Activated naive CD8-positive, alpha-beta T cell treated with anti-CD3 and anti-CD28 coated beads for 36 hours (primary cell): ENCODE measurements around the gene GPR137B. TPM values are rescaled to one million over a fixed set of nuclear protein-coding genes. Genes with fewer than 3 reads are reported as not detected.
"Not testable (repeated sequence)": the region's sequence is repeated elsewhere in the genome, so short reads cannot be mapped to it uniquely, and the experiment has no call there.

ENCODE experiments used
- DNase-seq: peaks from one replicate; pipeline ENCODE4 v3.0.0; 2021
- H3K27ac Mint-ChIP-seq: one replicate; pipeline ENCODE4 v1.8.0; 2022; ENCODE audit warnings: mild to moderate bottlenecking, moderate library complexity, mixed read lengths
- H3K27me3 Mint-ChIP-seq: one replicate; pipeline ENCODE4 v1.8.0; 2022; ENCODE audit warnings: mild to moderate bottlenecking, mixed read lengths
- H3K36me3 Mint-ChIP-seq: one replicate; pipeline ENCODE4 v1.8.0; 2021; ENCODE audit warnings: mild to moderate bottlenecking, mixed read lengths
- H3K4me1 Mint-ChIP-seq: one replicate; pipeline ENCODE4 v1.8.0; 2021; ENCODE audit warnings: mixed read lengths
- H3K4me3 Mint-ChIP-seq: one replicate; pipeline ENCODE4 v1.8.0; 2022; ENCODE audit warnings: mild to moderate bottlenecking, moderate library complexity, mixed read lengths
- H3K9me3 Mint-ChIP-seq: one replicate; pipeline ENCODE4 v1.8.0; 2022; ENCODE audit warnings: mixed read lengths
- total RNA-seq, 2 experiments: library from RNA; stranded (reverse); gene quantifications; one replicate each; pipeline ENCODE4 v1.2.3, GENCODE V29; 2021

GPR137B gene, protein sequence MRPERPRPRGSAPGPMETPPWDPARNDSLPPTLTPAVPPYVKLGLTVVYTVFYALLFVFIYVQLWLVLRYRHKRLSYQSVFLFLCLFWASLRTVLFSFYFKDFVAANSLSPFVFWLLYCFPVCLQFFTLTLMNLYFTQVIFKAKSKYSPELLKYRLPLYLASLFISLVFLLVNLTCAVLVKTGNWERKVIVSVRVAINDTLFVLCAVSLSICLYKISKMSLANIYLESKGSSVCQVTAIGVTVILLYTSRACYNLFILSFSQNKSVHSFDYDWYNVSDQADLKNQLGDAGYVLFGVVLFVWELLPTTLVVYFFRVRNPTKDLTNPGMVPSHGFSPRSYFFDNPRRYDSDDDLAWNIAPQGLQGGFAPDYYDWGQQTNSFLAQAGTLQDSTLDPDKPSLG
- 1 to 10 TPM; 4.6 to 4.7 TPM for total RNA-seq

DNA sequence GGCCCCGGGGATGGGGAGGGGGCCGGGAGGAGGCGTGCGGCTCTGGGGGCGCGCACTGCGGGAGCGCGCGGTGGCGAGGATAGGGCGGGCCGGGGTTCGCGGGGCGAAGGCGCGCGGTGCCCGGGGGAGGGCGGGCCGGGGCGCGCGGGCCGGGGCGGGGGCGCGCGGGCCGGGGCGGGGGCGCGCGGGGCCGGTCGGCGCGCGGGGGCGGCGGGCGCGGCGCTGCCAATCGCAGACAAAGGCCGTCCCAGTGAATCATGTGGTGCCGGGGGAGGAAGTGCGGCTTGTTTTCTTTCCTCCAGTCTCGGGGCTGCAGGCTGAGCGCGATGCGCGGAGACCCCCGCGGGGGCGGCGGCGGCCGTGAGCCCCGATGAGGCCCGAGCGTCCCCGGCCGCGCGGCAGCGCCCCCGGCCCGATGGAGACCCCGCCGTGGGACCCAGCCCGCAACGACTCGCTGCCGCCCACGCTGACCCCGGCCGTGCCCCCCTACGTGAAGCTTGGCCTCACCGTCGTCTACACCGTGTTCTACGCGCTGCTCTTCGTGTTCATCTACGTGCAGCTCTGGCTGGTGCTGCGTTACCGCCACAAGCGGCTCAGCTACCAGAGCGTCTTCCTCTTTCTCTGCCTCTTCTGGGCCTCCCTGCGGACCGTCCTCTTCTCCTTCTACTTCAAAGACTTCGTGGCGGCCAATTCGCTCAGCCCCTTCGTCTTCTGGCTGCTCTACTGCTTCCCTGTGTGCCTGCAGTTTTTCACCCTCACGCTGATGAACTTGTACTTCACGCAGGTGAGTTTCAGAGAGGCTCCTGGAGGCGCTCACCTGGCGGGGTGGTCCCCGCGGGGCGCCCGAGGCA lies at the start of gene GPR137B:
Gene GPR137B (plus strand): TSS at position 287 of the 851 bp plus-strand sequence. CDS start 84 bp downstream, at position 371.
- Mint-ChIP-seq H3K27ac (peak within 1 kb of the TSS; percentile 62), H3K27me3 (peaks cover 44% of the 10 kb centered on the region), H3K9me3 (no peaks in the 10 kb centered on the region), H3K4me1 (peaks cover 20% of the 10 kb centered on the region), H3K4me3 (peak within 1 kb of the TSS; percentile 85), H3K36me3 (no peaks in the 10 kb centered on the region)
- DNase-seq: peak; percentile 72

DNA sequence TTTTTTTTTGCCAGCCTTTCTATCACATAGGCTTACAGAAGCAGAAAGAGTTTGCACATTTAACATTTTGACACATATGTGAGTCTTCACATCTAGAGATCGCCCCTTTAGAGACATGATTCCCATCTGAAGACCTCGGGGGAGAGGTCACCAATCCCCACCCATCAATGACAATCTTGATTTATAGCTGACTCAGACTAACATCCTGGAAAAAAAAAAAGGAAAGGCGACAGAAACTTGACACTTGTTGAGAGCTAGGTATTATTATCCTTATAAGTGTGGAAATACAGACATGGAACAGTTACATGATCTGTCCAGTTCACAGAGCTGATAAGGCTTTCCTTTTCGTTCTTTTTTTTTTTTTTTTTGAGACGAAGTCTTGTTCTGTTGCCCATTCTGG lies 49.4 kb upstream of the GPR137B start:
- Mint-ChIP-seq H3K9me3 (peaks cover 7% of the 10 kb centered on the region), H3K4me1 (no peaks in the 10 kb centered on the region), H3K36me3 (no peaks in the 10 kb centered on the region), H3K27me3 (peaks cover 34% of the 10 kb centered on the region), H3K27ac (no peak overlapping the region), H3K4me3 (no peak overlapping the region)
- DNase-seq: no peak

DNA sequence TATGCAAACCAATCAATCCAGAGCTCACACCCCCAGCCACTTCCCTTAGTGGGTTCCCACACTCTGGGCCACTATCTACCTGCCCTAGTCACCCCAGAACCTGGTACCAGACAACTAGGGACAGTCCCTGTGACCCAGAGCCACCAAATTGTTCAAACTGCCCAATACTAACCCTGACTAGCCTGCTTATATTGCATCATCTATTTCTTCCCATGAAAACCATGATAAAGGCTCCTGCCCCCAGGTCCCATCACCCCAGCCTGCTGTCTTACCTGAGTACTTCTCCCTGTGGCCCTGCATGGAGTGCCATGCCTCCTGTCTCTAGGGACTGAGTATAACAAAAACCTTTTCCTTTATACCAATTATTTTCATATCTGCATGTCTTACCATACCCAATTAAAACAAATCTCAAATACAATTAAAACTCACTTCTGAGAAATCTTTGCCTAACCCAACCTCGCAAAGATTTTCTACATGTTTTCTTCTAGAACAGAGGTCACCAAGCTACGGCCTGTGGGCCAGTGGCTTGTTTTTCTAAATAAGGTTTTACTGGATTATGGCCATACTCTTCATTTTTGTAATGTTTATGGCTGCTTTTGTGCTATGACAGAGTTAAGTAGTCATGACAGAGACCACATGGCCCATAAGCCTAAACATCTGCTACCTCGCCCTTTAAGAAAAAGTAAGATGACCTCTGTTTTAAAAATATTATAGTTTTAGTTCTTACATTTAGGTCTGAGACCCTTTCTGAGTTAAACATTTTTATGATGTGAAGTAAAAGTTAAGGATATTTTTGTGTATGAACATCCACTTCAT lies 46.4 kb upstream of the GPR137B start:
- DNase-seq: no peak
- Mint-ChIP-seq H3K27me3 (peaks cover 31% of the 10 kb centered on the region), H3K27ac (no peak overlapping the region), H3K4me3 (no peak overlapping the region), H3K4me1 (no peaks in the 10 kb centered on the region), H3K36me3 (no peaks in the 10 kb centered on the region), H3K9me3 (peaks cover 7% of the 10 kb centered on the region)

DNA sequence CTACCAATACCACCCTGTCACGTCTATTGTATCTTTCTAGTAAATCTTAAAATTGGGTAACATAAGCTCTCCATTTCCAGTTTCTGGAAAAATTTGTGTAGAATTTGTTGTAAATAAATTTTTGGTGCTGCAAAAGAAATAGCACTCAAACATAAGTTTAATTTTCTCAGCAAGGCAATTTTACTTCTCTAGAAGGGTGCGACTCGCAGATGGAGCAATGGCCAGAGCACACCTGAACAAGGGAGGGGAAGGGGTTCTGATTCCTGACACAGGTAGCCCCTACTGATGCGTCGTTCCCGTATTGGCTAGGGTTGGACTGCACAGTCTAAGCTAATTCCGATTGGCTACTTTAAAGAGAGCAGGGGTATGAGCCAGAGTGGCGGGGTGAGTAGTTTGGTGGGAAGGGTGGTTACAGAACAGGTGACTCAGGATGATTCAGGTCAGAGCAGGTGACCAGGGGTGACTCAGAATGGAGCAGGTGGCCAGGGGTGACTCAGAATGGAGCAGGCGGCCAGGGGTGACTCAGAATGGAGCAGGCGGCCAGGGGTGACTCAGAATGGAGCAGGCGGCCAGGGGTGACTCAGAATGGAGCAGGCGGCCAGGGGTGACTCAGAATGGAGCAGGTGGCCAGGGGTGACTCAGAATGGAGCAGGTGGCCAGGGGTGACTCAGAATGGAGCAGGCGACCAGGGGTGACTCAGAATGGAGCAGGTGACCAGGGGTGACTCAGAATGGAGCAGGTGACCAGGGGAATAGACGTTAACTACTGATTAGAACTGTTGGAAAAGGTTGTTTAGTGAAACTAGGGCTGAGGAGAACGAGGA lies 45.5 kb upstream of the GPR137B start:
- H3K9me3 Mint-ChIP-seq, H3K36me3 Mint-ChIP-seq, H3K4me1 Mint-ChIP-seq: not testable (repeated sequence)
- peak; percentile 86 for DNase-seq
- H3K27ac Mint-ChIP-seq: peak overlapping the region; percentile 84
- peaks cover 27% of the 10 kb centered on the region for H3K27me3 Mint-ChIP-seq
- H3K4me3 Mint-ChIP-seq: peak overlapping the region; percentile 9

DNA sequence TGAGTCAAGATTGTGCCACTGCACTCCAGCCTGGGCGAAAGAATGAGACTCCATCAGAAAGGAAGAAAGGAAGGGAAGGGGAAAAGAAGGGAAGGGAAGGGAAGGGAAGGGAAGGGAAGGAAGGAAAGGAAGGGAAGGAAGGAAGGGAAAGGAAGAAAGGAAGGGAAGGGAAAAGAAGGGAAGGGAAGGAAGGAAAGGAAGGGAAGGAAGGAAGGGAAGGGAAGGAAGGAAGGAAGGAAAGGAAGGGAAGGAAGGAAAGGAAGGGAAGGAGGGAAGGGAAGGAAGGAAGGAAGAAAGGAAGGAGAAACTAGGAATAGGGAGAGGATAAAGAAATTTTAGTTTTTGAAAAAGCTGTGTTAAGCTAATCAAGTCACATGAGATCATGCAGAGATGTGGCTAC lies 44.1 kb upstream of the GPR137B start:
- Mint-ChIP-seq H3K36me3 (no peaks in the 10 kb centered on the region), H3K9me3 (peaks cover 7% of the 10 kb centered on the region), H3K4me1 (no peaks in the 10 kb centered on the region), H3K27ac (no peak overlapping the region), H3K27me3 (peaks cover 24% of the 10 kb centered on the region), H3K4me3 (no peak overlapping the region)
- no peak for DNase-seq

DNA sequence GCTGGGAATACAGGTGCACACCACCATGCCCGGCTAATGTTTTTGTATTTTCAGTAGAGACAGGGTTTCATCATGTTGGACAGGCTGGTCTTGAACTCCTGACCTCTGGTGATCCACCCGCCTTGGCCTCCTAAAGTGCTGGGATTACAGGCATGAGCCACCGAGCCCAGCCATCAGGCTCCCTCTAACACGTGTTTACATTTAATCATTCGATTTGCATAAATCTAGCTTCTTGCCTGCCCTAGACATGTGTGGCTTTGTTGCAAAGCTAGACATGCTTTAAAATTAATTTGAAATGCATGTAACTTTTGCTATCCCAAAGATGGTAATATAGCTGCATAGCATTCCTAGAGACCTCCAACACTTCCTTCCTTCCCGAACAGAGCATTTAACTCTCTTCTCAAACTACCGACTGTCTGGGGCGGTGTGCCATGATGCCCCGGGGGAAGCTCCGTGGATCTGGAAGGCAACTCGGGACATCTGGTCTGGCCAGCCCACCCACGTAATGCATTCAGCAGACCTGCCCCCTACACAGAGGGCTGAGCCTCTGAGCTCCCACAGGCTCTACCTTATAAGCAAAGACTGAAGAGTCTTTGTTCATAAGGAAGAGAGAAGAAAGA lies 42.9 kb upstream of the GPR137B start:
- H3K9me3 Mint-ChIP-seq: peaks cover 7% of the 10 kb centered on the region
- H3K27me3 Mint-ChIP-seq: peaks cover 14% of the 10 kb centered on the region
- H3K4me3 Mint-ChIP-seq: no peak overlapping the region
- no peaks in the 10 kb centered on the region for H3K36me3 Mint-ChIP-seq
- H3K27ac Mint-ChIP-seq: no peak overlapping the region
- no peak for DNase-seq
- peaks cover 2% of the 10 kb centered on the region for H3K4me1 Mint-ChIP-seq

DNA sequence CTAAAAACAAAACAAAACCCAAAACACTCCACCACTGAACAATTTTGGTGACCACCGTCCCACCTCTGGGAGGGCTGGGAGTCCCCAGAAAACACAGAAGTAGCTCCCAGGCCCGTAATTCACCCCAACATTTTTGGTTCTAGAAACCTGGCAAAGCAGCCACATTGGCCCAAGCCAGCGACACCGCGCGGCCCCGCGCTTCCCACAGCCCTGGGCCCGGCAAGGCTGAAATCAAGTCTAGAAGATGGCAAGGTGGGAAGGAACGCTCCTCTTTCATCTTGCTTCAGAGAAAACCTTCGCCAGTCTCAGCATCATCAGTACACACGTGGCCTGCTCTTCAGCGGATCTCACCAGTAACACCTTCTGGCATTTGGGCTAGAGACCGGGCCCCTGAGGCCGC lies 41.5 kb upstream of the GPR137B start:
- no peak overlapping the region for H3K4me3 Mint-ChIP-seq
- H3K27ac Mint-ChIP-seq: no peak overlapping the region
- peaks cover 2% of the 10 kb centered on the region for H3K4me1 Mint-ChIP-seq
- no peaks in the 10 kb centered on the region for H3K36me3 Mint-ChIP-seq
- peaks cover 7% of the 10 kb centered on the region for H3K9me3 Mint-ChIP-seq
- DNase-seq: no peak
- H3K27me3 Mint-ChIP-seq: peaks cover 1% of the 10 kb centered on the region

DNA sequence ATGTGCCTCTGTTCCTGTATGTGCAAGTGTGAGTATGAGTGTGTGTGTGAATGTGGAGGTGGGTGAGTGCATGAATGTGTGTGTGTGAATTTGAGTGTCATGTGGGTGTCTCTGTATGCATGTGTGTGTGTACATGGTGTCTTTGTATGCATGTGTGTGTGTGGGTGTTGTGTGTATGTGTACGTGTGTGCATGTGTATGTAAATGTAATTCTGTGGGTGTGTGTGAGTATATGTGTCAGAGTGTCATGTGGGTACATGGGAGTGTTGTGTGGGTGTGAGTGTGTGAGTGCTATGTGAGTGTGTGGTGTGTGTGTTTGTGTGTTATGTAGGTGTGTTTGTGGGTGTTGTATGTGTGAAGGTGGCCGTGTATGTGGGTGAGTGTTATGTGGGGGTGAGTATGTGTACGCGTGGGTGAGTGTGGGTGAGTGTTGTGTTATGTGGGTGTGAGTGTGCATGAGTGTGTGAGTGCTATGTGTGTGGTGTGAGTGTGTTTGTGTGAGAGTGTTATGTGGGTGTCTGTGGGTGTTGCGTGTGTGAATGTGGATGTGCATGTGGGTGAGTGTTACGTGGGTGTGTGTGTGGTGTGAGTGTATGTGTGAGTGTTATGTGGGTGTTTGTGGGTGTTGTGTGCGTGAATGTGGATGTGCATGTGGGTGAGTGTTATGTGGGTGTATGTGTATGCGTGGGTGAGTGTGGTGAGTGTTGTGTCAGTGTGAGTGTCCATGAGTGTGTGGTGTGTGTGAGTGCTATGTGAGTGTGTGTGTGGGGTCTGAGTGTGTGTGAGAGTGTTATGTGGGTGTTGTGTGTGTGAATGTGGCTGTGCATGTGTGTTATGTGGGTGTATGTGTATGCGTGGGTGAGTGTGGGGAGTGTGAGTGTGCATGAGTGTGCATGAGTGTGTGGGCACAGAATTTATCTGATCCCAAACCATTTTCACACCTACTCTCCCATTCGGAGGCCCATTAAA lies 40.8 kb upstream of the GPR137B start:
- DNase-seq: no peak
- no peaks in the 10 kb centered on the region for H3K36me3 Mint-ChIP-seq
- peaks cover 6% of the 10 kb centered on the region for H3K9me3 Mint-ChIP-seq
- H3K27me3 Mint-ChIP-seq: no peaks in the 10 kb centered on the region
- H3K27ac Mint-ChIP-seq: no peak overlapping the region
- H3K4me1 Mint-ChIP-seq: peaks cover 2% of the 10 kb centered on the region
- no peak overlapping the region for H3K4me3 Mint-ChIP-seq

DNA sequence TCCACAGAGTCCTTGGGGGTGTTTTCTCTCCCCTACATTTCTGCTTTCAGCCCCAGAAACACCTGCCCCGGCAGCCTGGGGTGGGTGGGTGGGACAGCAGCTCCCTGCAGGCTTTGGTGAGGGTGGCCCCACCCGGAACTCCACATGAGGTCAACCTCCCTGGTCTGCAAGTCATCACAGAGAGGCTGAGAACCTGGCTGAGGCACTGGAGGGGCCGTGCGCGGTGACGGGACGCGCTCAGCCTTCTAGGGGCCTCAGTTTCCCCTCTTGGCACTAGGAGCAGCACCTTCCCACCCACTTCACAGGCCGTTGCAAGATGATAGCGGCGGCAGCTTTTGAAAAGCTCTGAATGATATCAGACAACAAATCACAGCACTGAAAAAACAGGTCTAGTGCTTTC lies 39.7 kb upstream of the GPR137B start:
- H3K9me3 Mint-ChIP-seq: no peaks in the 10 kb centered on the region
- H3K36me3 Mint-ChIP-seq: no peaks in the 10 kb centered on the region
- no peaks in the 10 kb centered on the region for H3K27me3 Mint-ChIP-seq
- no peak overlapping the region for H3K27ac Mint-ChIP-seq
- DNase-seq: no peak
- no peak overlapping the region for H3K4me3 Mint-ChIP-seq
- H3K4me1 Mint-ChIP-seq: peaks cover 2% of the 10 kb centered on the region

DNA sequence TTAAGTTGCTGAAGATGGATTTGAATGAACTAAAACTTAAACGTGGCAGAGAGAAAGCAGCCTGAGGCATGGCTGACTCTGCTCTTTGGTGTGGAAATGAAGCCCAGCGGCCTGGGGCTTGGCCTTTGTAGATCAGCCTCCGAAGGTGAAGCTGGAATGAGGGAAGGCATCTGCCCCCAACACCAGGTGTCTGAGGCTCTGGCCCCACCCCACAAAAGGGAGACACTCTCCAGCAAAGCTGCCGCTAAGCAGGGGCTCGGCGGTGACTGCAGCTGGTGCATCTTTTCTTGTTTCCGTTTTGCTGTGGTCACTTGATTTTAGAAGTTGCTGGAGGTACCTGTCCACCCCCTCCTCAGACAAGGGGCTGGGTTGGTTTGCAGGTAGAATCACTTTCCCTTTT lies 39.3 kb upstream of the GPR137B start:
- peaks cover 2% of the 10 kb centered on the region for H3K4me1 Mint-ChIP-seq
- no peaks in the 10 kb centered on the region for H3K27me3 Mint-ChIP-seq
- no peak overlapping the region for H3K4me3 Mint-ChIP-seq
- no peak overlapping the region for H3K27ac Mint-ChIP-seq
- H3K9me3 Mint-ChIP-seq: no peaks in the 10 kb centered on the region
- H3K36me3 Mint-ChIP-seq: no peaks in the 10 kb centered on the region
- DNase-seq: no peak

DNA sequence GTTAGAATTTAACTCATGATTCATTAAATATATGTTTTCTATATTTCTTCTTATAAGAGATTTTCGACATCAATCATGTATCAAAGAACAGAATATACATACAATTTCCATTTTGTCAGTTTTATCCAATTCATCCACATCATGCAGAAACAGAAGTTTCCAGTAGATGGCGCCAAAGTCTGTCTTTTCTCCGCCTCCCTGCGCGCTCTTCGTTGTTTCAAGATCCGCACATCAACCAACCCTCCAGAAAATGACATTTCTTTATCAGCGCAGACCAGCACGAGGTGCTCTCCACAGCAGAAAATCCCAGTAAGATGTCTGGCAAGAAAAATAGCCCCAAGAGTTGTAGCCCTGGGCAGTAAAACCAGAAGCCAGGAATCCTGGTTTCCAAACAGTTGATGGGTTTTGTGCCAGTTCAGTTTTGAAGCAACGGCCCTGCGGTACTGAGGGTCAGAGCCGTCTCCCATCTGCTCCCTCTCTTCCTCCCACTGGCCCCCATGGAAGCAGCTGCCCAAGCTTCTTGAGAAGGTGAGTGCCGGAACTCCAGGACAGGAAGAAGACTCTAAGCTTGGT lies 38.6 kb upstream of the GPR137B start:
- H3K4me3 Mint-ChIP-seq: no peak overlapping the region
- peak; percentile 47 for DNase-seq
- no peaks in the 10 kb centered on the region for H3K27me3 Mint-ChIP-seq
- H3K36me3 Mint-ChIP-seq: no peaks in the 10 kb centered on the region
- H3K27ac Mint-ChIP-seq: no peak overlapping the region
- H3K9me3 Mint-ChIP-seq: no peaks in the 10 kb centered on the region
- H3K4me1 Mint-ChIP-seq: peaks cover 2% of the 10 kb centered on the region

DNA sequence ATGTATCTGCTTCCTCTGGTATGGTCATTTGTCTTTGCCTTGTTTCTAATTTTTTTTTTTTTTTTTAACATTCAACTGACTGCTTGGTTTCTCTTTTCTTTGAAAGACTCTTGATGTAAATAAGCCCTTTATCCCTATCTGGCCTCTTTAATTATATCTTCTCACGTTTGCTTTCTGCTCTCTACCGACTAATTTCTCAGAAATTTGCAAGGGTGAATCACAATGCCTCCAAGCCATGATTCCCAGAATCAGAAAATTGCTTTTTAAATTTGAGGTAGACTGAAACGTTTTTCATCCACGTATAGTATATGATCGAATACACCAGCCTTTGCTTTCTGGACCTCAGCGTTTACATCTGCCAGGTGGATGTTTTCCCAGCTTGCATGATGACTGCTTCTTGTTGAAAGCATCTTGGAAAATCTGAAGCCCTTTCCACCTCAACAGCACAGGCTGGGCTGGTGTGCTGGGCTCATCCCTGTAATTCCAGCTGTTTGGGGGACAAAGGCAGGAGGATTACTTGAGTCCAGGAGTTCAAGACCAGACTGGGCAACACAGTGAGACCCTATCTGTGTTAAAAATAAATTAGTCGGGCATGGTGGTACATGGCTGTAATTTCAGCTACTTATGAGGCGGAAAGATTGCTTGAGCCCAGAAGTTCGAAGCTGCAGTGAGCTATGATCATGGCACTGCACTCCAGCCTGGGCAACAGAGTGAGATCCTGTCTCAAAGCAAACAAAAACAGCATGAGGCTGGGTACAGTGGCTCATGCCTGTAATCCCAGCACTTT lies 35.0 kb upstream of the GPR137B start:
- Mint-ChIP-seq H3K9me3 (no peaks in the 10 kb centered on the region), H3K4me3 (no peak overlapping the region), H3K27me3 (no peaks in the 10 kb centered on the region), H3K27ac (no peak overlapping the region), H3K4me1 (peaks cover 2% of the 10 kb centered on the region), H3K36me3 (no peaks in the 10 kb centered on the region)
- no peak for DNase-seq
